ENCODE measurements around the gene L3MBTL1.
"Not testable (repeated sequence)": the region's sequence is repeated elsewhere in the genome, so short reads cannot be mapped to it uniquely, and the experiment has no call there.

L3MBTL1 gene
- total RNA-seq: 2.7 to 8.7 reads per million in 2 experiments

GRCh38 chr20:43507150-43508080 is at the start of gene L3MBTL1:
L3MBTL1 (plus strand) TSS chr20:43507697; CDS start chr20:43513504, 5,807 bp downstream.
- no peak for DNase-seq (ENCODE audit: low read depth)

GRCh38 chr20:43458422-43458924 is 49.0 kb upstream of the L3MBTL1 start:
- DNase-seq (ENCODE audit: low read depth): no peak

- DNase-seq (ENCODE audit: low read depth): no peak
Observed at GRCh38 chr20:43459022-43459942, 48.2 kb upstream of the L3MBTL1 start.

GRCh38 chr20:43460172-43460829 is 47.2 kb upstream of the L3MBTL1 start:
- DNase-seq (ENCODE audit: low read depth): no peak

GRCh38 chr20:43460830-43461200 is 46.7 kb upstream of the L3MBTL1 start:
- no peak for DNase-seq (ENCODE audit: low read depth)

- DNase-seq (ENCODE audit: low read depth): no peak
Observed at GRCh38 chr20:43461894-43462659, 45.4 kb upstream of the L3MBTL1 start.

- DNase-seq (ENCODE audit: low read depth): no peak
Observed at GRCh38 chr20:43462660-43463526, 44.6 kb upstream of the L3MBTL1 start.

GRCh38 chr20:43463527-43464218 is 43.8 kb upstream of the L3MBTL1 start:
- no peak for DNase-seq (ENCODE audit: low read depth)

- no peak for DNase-seq (ENCODE audit: low read depth)
Observed at GRCh38 chr20:43464219-43464790, 43.2 kb upstream of the L3MBTL1 start.

- no peak for DNase-seq (ENCODE audit: low read depth)
Observed at GRCh38 chr20:43465625-43465943, 41.9 kb upstream of the L3MBTL1 start.

- no peak for DNase-seq (ENCODE audit: low read depth)
Observed at GRCh38 chr20:43467589-43467988, 39.9 kb upstream of the L3MBTL1 start.

- no peak for DNase-seq (ENCODE audit: low read depth)
Observed at GRCh38 chr20:43472671-43473380, 34.7 kb upstream of the L3MBTL1 start.

GRCh38 chr20:43473381-43473704 is 34.2 kb upstream of the L3MBTL1 start:
- no peak for DNase-seq (ENCODE audit: low read depth)

GRCh38 chr20:43477193-43477592 is 30.3 kb upstream of the L3MBTL1 start:
- no peak for DNase-seq (ENCODE audit: low read depth)

GRCh38 chr20:43477619-43478018 is 29.9 kb upstream of the L3MBTL1 start:
- no peak for DNase-seq (ENCODE audit: low read depth)

GRCh38 chr20:43490038-43490437 is 17.5 kb upstream of the L3MBTL1 start:
- DNase-seq (ENCODE audit: low read depth): no peak

GRCh38 chr20:43492101-43492500 is 15.4 kb upstream of the L3MBTL1 start:
- DNase-seq (ENCODE audit: low read depth): no peak

- no peak for DNase-seq (ENCODE audit: low read depth)
Observed at GRCh38 chr20:43495388-43495787, 12.1 kb upstream of the L3MBTL1 start.

GRCh38 chr20:43502021-43502420 is 5.5 kb upstream of the L3MBTL1 start:
- DNase-seq (ENCODE audit: low read depth): not testable (repeated sequence)

All from T follicular helper cell (primary cell).